ENCODE data around the gene GALM.
A peak's percentile ranks its signal among the peaks of the same experiment; 100 is the strongest.
"Not testable (repeated sequence)": the region's sequence is repeated elsewhere in the genome, so short reads cannot be mapped to it uniquely, and the experiment has no call there.

Gene GALM

GRCh38 chr2:38655441-38655840 is 10.5 kb upstream of the GALM start:
- no peak overlapping the region for H3K4me3 Mint-ChIP-seq
- H3K9me3 Mint-ChIP-seq = peaks cover 4% of the 10 kb centered on the region
- peaks cover 55% of the 10 kb centered on the region for H3K4me1 Mint-ChIP-seq (ENCODE audit: low read depth)
- no peaks in the 10 kb centered on the region for H3K27me3 Mint-ChIP-seq (ENCODE audit: low read depth)
- H3K36me3 Mint-ChIP-seq (ENCODE audit: low read depth) = no peaks in the 10 kb centered on the region
- H3K27ac Mint-ChIP-seq = peak overlapping the region; percentile 67

DNA sequence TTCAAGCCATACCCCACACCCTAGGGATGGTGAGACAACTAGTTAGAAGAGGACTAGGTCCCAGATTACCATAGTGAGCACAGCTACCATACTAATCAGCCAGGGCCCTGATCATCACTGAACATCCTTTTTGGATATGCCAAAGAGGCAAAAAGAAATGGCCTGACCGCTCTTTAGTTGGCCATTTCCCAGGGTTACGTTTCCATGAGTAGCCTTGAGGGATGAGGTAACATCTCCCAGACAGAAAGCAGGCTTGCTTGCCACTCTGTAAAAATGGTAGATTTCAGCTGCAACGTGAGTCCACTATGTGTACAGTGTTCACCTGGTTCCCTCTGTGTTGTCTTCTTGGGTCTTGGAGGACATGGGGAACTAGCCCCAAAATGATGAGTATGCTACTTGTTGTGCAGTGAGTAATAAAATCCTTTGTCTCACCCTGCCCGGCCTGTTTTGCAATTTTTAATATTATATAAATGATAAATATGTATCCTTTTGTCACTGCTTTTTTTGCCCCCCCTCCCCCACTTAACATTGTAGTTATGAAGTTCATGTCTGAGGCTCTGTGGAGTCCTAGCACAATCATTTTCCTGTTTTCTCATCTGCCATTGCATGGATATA is 8.9 kb upstream of the GALM start:
- H3K9me3 Mint-ChIP-seq = peaks cover 4% of the 10 kb centered on the region
- H3K36me3 Mint-ChIP-seq (ENCODE audit: low read depth) = no peaks in the 10 kb centered on the region
- H3K4me1 Mint-ChIP-seq (ENCODE audit: low read depth) = peaks cover 45% of the 10 kb centered on the region
- no peaks in the 10 kb centered on the region for H3K27me3 Mint-ChIP-seq (ENCODE audit: low read depth)
- H3K27ac Mint-ChIP-seq = no peak overlapping the region
- H3K4me3 Mint-ChIP-seq = no peak overlapping the region

DNA sequence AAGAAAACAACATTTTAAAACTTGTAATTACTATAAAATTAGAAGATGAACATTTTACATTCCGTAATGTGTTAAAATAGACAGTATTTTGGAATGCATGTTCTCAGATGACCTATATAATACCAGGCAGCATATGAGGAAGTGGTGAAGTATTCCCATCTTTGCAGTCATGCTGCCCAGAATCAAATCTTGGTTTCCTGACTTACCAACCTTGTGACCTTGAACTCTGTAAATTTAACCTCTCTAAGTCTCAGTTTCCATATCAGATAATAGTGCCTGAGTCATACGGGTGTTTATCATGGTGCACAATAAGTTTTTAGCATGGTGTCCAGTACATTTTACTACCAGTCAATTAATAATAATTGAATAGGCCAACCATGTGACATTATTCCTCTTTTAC is 7.3 kb upstream of the GALM start:
- Mint-ChIP-seq H3K27ac (peak overlapping the region; percentile 28), H3K9me3 (peaks cover 4% of the 10 kb centered on the region), H3K4me1 (ENCODE audit: low read depth) (peaks cover 46% of the 10 kb centered on the region), H3K36me3 (ENCODE audit: low read depth) (no peaks in the 10 kb centered on the region), H3K4me3 (no peak overlapping the region), H3K27me3 (ENCODE audit: low read depth) (no peaks in the 10 kb centered on the region)

DNA sequence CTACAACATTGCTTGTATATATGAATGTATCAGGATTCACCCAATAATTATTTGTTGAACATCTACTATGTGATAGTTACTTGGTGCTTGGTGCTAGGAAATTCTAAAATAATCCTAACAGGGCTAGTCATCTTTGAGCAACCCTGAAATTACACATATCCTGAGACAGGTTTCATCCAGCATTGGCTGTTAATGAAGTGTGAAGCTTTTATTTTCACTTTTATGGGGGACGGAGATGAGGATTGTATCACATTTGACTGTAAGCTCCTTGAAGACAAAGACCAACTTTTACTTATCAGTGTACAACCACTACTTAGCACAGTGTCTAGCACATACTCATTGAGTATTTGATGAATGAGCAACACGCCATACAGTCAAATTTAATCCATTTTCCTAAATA is 6.8 kb upstream of the GALM start:
- H3K36me3 Mint-ChIP-seq (ENCODE audit: low read depth) = no peaks in the 10 kb centered on the region
- H3K4me1 Mint-ChIP-seq (ENCODE audit: low read depth) = peaks cover 46% of the 10 kb centered on the region
- H3K27me3 Mint-ChIP-seq (ENCODE audit: low read depth) = no peaks in the 10 kb centered on the region
- H3K4me3 Mint-ChIP-seq = no peak overlapping the region
- peak overlapping the region; percentile 28 for H3K27ac Mint-ChIP-seq
- peaks cover 4% of the 10 kb centered on the region for H3K9me3 Mint-ChIP-seq

DNA sequence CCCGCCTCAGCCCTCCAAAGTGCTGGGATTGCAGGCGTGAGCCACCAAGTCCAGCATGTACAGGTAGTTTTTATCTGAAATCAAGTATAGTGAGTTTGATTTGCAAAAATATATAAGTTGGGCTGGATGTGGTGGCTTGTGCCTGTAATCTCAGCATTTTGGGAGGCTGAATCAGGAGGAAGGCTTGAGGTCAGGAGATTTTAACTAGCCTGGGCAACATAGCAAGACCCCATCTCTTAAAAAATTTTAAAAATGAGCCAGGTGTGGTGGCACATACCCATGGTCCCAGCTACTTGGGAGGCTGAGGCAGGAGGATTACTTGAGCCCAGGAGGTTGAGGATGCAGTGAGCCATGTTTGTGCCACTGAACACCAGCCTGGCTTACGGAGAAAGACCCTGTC is 5.6 kb upstream of the GALM start:
- Mint-ChIP-seq H3K36me3 (ENCODE audit: low read depth) (no peaks in the 10 kb centered on the region), H3K4me1 (ENCODE audit: low read depth) (peaks cover 43% of the 10 kb centered on the region), H3K4me3 (no peak overlapping the region), H3K27ac (no peak overlapping the region), H3K9me3 (peaks cover 4% of the 10 kb centered on the region), H3K27me3 (ENCODE audit: low read depth) (no peaks in the 10 kb centered on the region)

DNA sequence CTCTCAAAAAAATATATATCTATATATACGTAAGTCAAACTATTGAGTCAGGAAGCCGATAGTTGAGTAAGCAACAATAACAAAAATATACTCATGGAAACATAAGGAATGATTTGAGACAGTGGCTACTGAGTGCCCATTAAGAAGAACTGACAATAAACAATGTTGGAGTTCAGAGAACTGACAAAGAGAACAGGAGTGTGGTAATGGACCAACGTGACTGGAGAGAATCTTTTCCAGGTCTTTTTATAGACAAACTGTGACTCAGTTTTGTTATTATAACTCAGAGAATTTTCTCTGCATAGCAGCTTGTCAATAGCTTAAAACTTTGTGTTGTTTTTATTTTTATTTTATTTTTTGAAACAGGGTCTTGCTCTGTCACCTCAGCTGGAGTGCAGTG is 4.6 kb upstream of the GALM start:
- Mint-ChIP-seq H3K4me3 (no peak overlapping the region), H3K27me3 (ENCODE audit: low read depth) (no peaks in the 10 kb centered on the region), H3K9me3 (no peaks in the 10 kb centered on the region), H3K36me3 (ENCODE audit: low read depth) (peaks cover 2% of the 10 kb centered on the region), H3K4me1 (ENCODE audit: low read depth) (peaks cover 39% of the 10 kb centered on the region), H3K27ac (no peak overlapping the region)

DNA sequence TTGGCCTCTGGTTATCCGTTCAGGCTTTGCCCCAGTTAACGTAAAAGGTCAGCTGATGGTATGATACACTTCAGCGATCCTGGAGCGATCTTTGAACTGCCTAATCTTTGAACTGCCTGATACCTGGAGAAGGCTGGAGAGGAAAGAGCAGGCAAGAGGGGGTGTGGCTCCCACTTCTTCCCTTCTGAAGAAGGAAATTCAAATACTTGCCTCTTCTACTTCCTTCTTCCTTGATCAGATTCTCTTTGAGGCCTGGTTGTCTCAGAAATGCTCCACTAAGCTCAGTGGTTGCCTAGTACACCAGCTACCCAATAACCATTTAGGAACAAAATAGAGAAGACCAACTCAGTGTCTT is 619 bp downstream of the GALM start:
- Mint-ChIP-seq H3K36me3 (ENCODE audit: low read depth) (peaks cover 21% of the 10 kb centered on the region), H3K9me3 (no peaks in the 10 kb centered on the region), H3K27me3 (ENCODE audit: low read depth) (no peaks in the 10 kb centered on the region), H3K4me3 (peak overlapping the region; percentile 83), H3K4me1 (ENCODE audit: low read depth) (peaks cover 64% of the 10 kb centered on the region), H3K27ac (peak overlapping the region; percentile 91)

- peak overlapping the region; percentile 91 for H3K27ac Mint-ChIP-seq
- peaks cover 31% of the 10 kb centered on the region for H3K36me3 Mint-ChIP-seq (ENCODE audit: low read depth)
- H3K27me3 Mint-ChIP-seq (ENCODE audit: low read depth) = no peaks in the 10 kb centered on the region
- peaks cover 67% of the 10 kb centered on the region for H3K4me1 Mint-ChIP-seq (ENCODE audit: low read depth)
- H3K9me3 Mint-ChIP-seq = no peaks in the 10 kb centered on the region
- peak overlapping the region; percentile 83 for H3K4me3 Mint-ChIP-seq
These were observed 2.2 kb downstream of the GALM start for GRCh38 chr2:38668092-38668491.

GRCh38 chr2:38668779-38669479 is 3.0 kb downstream of the GALM start:
- Mint-ChIP-seq H3K27me3 (ENCODE audit: low read depth) (no peaks in the 10 kb centered on the region), H3K4me1 (ENCODE audit: low read depth) (peaks cover 65% of the 10 kb centered on the region), H3K27ac (peak overlapping the region; percentile 56), H3K36me3 (ENCODE audit: low read depth) (peaks cover 35% of the 10 kb centered on the region), H3K4me3 (peak overlapping the region; percentile 47), H3K9me3 (no peaks in the 10 kb centered on the region)

GRCh38 chr2:38671303-38671702 is 5.4 kb downstream of the GALM start:
- no peaks in the 10 kb centered on the region for H3K9me3 Mint-ChIP-seq
- H3K4me3 Mint-ChIP-seq = no peak overlapping the region
- H3K4me1 Mint-ChIP-seq (ENCODE audit: low read depth) = peaks cover 60% of the 10 kb centered on the region
- peaks cover 47% of the 10 kb centered on the region for H3K36me3 Mint-ChIP-seq (ENCODE audit: low read depth)
- peak overlapping the region; percentile 37 for H3K27ac Mint-ChIP-seq
- H3K27me3 Mint-ChIP-seq (ENCODE audit: low read depth) = no peaks in the 10 kb centered on the region

- Mint-ChIP-seq H3K4me1 (ENCODE audit: low read depth) (peaks cover 59% of the 10 kb centered on the region), H3K36me3 (ENCODE audit: low read depth) (peaks cover 50% of the 10 kb centered on the region)
These were observed 6.0 kb downstream of the GALM start for GRCh38 chr2:38671946-38672345.

DNA sequence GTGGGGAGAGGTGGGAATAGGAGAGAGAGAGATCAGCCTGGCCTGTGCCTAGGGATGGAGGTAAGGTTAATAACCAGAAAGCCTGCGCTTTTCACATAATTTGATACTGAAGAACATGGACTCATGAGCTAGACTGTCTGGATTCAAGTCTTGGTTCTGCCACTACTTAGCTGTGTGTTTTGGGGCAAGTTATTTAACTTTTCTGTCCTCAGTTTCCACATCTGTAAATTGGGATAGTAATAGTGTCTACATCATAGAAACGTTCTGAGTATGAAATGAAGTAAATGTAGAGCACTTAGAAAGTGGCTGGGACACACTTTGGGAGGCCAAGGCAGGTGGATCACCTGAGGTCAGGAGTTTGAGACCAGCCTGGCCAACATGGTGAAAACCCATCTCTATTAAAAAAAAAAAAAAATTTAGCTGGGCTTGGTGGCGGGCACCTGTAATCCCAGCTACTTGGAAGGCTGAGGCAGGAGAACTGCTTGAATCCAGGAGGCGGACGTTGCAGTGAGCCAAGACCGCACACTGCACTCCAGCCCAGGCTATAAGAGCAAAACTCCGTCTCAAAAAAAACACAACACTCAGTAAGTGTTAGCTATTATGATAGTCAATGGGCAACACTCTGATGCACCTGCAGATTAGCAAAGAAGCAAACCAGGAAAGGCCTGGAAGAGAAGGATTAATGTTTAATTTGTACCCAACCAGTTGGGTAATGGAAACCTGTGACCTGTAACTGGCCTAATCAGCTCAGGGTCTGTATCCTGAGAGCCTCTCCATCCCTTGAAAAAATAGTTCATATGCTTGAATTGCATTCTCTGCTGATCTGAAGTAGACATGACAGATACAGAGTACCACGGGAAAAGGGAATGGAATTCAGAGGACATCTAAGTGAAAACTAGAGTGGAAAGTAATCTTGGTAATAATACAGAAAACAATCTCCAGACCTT is 6.8 kb downstream of the GALM start:
- Mint-ChIP-seq H3K4me1 (ENCODE audit: low read depth) (peaks cover 61% of the 10 kb centered on the region), H3K9me3 (no peaks in the 10 kb centered on the region), H3K36me3 (ENCODE audit: low read depth) (peaks cover 58% of the 10 kb centered on the region), H3K27ac (peak overlapping the region; percentile 65), H3K27me3 (ENCODE audit: low read depth) (no peaks in the 10 kb centered on the region), H3K4me3 (no peak overlapping the region)

More at GRCh38 chr2:38671946-38672345, 6.0 kb downstream of the GALM start:
- Mint-ChIP-seq H3K4me3 (no peak overlapping the region), H3K9me3 (no peaks in the 10 kb centered on the region), H3K27me3 (ENCODE audit: low read depth) (no peaks in the 10 kb centered on the region), H3K27ac (peak overlapping the region; percentile 65)

GRCh38 chr2:38676681-38677080 is 10.8 kb downstream of the GALM start:
- H3K4me1 Mint-ChIP-seq (ENCODE audit: low read depth) = peaks cover 49% of the 10 kb centered on the region
- peak overlapping the region; percentile 73 for H3K27ac Mint-ChIP-seq
- no peaks in the 10 kb centered on the region for H3K27me3 Mint-ChIP-seq (ENCODE audit: low read depth)
- peaks cover 68% of the 10 kb centered on the region for H3K36me3 Mint-ChIP-seq (ENCODE audit: low read depth)
- H3K4me3 Mint-ChIP-seq = no peak overlapping the region
- no peaks in the 10 kb centered on the region for H3K9me3 Mint-ChIP-seq

GRCh38 chr2:38680868-38681267 is 15.0 kb downstream of the GALM start:
- not testable (repeated sequence) for H3K4me3 Mint-ChIP-seq; H3K27me3 Mint-ChIP-seq (ENCODE audit: low read depth)
- H3K36me3 Mint-ChIP-seq (ENCODE audit: low read depth) = peaks cover 73% of the 10 kb centered on the region

More at GRCh38 chr2:38680868-38681267, 15.0 kb downstream of the GALM start:
- H3K4me1 Mint-ChIP-seq (ENCODE audit: low read depth) = peaks cover 52% of the 10 kb centered on the region
- not testable (repeated sequence) for H3K9me3 Mint-ChIP-seq, H3K27ac Mint-ChIP-seq

All from T-helper 1 cell treated with Interleukin-12 subunit alpha and Interleukin-12 subunit beta and Interleukin-4 antibody, amounts not matched to agents 30 μg/mL and 1 μg/mL, for 36 hours (primary cell).